HepG2 (cell line): ENCODE data around the gene OR8G5. TPM values are rescaled to one million over a fixed set of nuclear protein-coding genes. Genes with fewer than 3 reads are reported as not detected.

ENCODE experiments used
- ATAC-seq: fragments of 200-7000 bp; cut with Tn5 transposase; 3 replicates; pipeline ENCODE4 v1.9.1; 2020; ENCODE audit warnings: mild to moderate bottlenecking, moderate library complexity
- BruUV-seq: library from RNA; stranded (reverse); fragments of 400-500 nt; replicated peaks from 2 replicates; lab custom pipeline; 2021; lab: Mats Ljungman, UMichigan
- CTCF ChIA-PET: fragments of 300-600 bp; formaldehyde crosslinking; extraction: SDS; loops from one replicate; lab custom pipeline; 2021; ENCODE audit warnings: low total read pairs, inconsistent platforms, low intra/inter-chr PET ratio; lab: Yijun Ruan, JAX
- POLR2A ChIA-PET: fragments of 350-600 bp; sonication (Branson Sonifier 250); formaldehyde crosslinking; loops from one replicate; lab custom pipeline; 2020; ENCODE audit warnings: antibody characterized with exemption, inconsistent platforms; lab: Yijun Ruan, JAX
- DNase-seq: peaks from one replicate; pipeline ENCODE4 v3.0.0-alpha.2; 2015; ENCODE audit warnings: low spot score
- FAIRE-seq: peaks from 3 replicates; lab custom pipeline; 2011; peaks lifted over from hg19 to GRCh38; lab: Jason Lieb, UNC
- H2AFZ ChIP-seq: one replicate; pipeline ENCODE4 v1.6.1; 2011; ENCODE audit warnings: low read length, inconsistent platforms
- H3K27ac ChIP-seq: fragments of 300-600 bp; 3 replicates; pipeline ENCODE4 v1.8.0; 2011; ENCODE audit warnings: mixed run types, mild to moderate bottlenecking, mixed read lengths, low read length, inconsistent platforms; ENCODE audit not compliant: insufficient read depth; ENCODE audit errors: extremely low read length
- H3K27me3 ChIP-seq, 2 experiments: fragments of 200-600 bp in 1 of 2; 2 replicates in 1 of 2; 3 replicates in 1 of 2; pipeline versions ENCODE4 v1.6.0 to v1.8.0; 2011; ENCODE audit warnings: low read length in 2 of 2, mild to moderate bottlenecking in 2 of 2, moderate library complexity in 2 of 2, inconsistent platforms in 1 of 2; ENCODE audit not compliant: insufficient read depth in 2 of 2, control insufficient read depth in 1 of 2
- H3K36me3 ChIP-seq, 2 experiments: fragments of 200-600 bp in 1 of 2; replicated peaks in 1 of 2; 2 replicates in 1 of 2; 3 replicates in 1 of 2; pipeline versions ENCODE4 v1.5.1 to v1.8.0; 2011; ENCODE audit warnings: low read length in 2 of 2, inconsistent platforms in 1 of 2; ENCODE audit not compliant: insufficient read depth in 2 of 2, control insufficient read depth in 1 of 2
- H3K4me1 ChIP-seq: 2 replicates; pipeline ENCODE4 v1.5.1; 2012; ENCODE audit warnings: low read length, inconsistent platforms; ENCODE audit not compliant: insufficient read depth
- H3K4me2 ChIP-seq: 2 replicates; pipeline ENCODE4 v1.6.0; 2011; ENCODE audit warnings: low read depth, low read length, inconsistent platforms
- H3K4me3 ChIP-seq, 3 experiments: fragments of 200-600 bp in 1 of 3; sonication (generic), shearing (Covaris generic) in 1 of 3; replicated peaks in 1 of 3; 2 replicates each; pipeline ENCODE4 v1.5.1; 2011 to 2016; ENCODE audit warnings: low read length in 3 of 3, inconsistent platforms in 2 of 3, low read depth in 2 of 3, mild to moderate bottlenecking in 2 of 3, control low read depth in 1 of 3, mixed read lengths in 1 of 3; ENCODE audit not compliant: insufficient read depth in 1 of 3
- H3K79me2 ChIP-seq: one replicate; pipeline ENCODE4 v1.6.1; 2011; ENCODE audit warnings: low read length, inconsistent platforms; ENCODE audit not compliant: insufficient read depth
- H3K9ac ChIP-seq: 2 replicates; pipeline ENCODE4 v1.6.0; 2011; ENCODE audit warnings: mild to moderate bottlenecking, low read depth, low read length, inconsistent platforms; ENCODE audit not compliant: insufficient read depth
- H3K9me3 ChIP-seq: 2 replicates; pipeline ENCODE4 v1.5.1; 2012; ENCODE audit warnings: mild to moderate bottlenecking, low read length
- H4K20me1 ChIP-seq: 2 replicates; pipeline ENCODE4 v1.6.0; 2011; ENCODE audit warnings: inconsistent platforms, mild to moderate bottlenecking, low read length, moderate library complexity; ENCODE audit not compliant: insufficient read depth
- EP300 ChIP-seq, 3 experiments: sonication (generic) in 1 of 3; formaldehyde crosslinking in 1 of 3; IDR thresholded peaks; 2 replicates each; pipeline versions ENCODE4 v1.5.1 to v1.6.1; 2011 to 2020; ENCODE audit warnings: low read depth in 2 of 3, low read length in 2 of 3, borderline replicate concordance in 1 of 3, improper control_type of control experiment in 1 of 3, mild to moderate bottlenecking in 1 of 3, missing genetic modification reagents in 1 of 3, moderate library complexity in 1 of 3
- MEIS2 ChIP-seq: sonication (generic); formaldehyde crosslinking; IDR thresholded peaks from 2 replicates; pipeline ENCODE4 v1.9.0; 2021; ENCODE audit warnings: mild to moderate bottlenecking, missing genetic modification reagents
- ZFP36 ChIP-seq: fragments of 150-350 bp; IDR thresholded peaks from 2 replicates; pipeline ENCODE4 v1.6.1; 2018; ENCODE audit warnings: borderline replicate concordance, low read length, low read depth; ENCODE audit not compliant: partially characterized antibody
- ZFP36L2 ChIP-seq: sonication (generic); formaldehyde crosslinking; IDR thresholded peaks from 2 replicates; pipeline ENCODE4 v1.4.0; 2020; ENCODE audit warnings: missing genetic modification reagents
- ZNF138 ChIP-seq: sonication (generic); formaldehyde crosslinking; IDR thresholded peaks from 2 replicates; pipeline ENCODE4 v1.5.0; 2020; ENCODE audit warnings: mild to moderate bottlenecking, low read depth, missing genetic modification reagents
- ZNF678 ChIP-seq: sonication (generic); formaldehyde crosslinking; IDR thresholded peaks from 2 replicates; pipeline ENCODE4 v1.4.0; 2020; ENCODE audit warnings: mild to moderate bottlenecking, missing genetic modification reagents
- ZNF7 ChIP-seq: IDR thresholded peaks from 2 replicates; pipeline ENCODE4 v1.6.1; 2016; ENCODE audit warnings: missing biosample characterization, missing genetic modification reagents
- ZNF883 ChIP-seq: sonication (generic); formaldehyde crosslinking; IDR thresholded peaks from 2 replicates; pipeline ENCODE4 v1.5.1; 2020; ENCODE audit warnings: mild to moderate bottlenecking, missing genetic modification reagents; ENCODE audit errors: not compliant biosample characterization
- in situ Hi-C: cut with HindIII; loops from 2 replicates; pipeline ENCODE4 v1.10.0; 2017; ENCODE audit warnings: low pct_unique_long_range_greater_than_20kb; ENCODE audit not compliant: extremely low pct_ligation_motif_present
- intact Hi-C: fragments of 100-400 bp; cut with micrococcal nuclease; formaldehyde crosslinking; loops from one replicate; pipeline ENCODE4 v1.10.0; 2022; ENCODE audit not compliant: unreplicated experiment
- polyA plus RNA-seq, 8 experiments: library from polyadenylated mRNA; depleted of rRNA in 3 of 8; stranded (reverse) in 7 of 8; unstranded in 1 of 8; fragments of >200 nt; fragmentation: Illumina TruSeq in 4 of 8; extraction: Trizol in 4 of 8; gene quantifications; 2 replicates each; pipeline versions ENCODE4 v1.2.1 to v1.2.3, GENCODE V29; 2011 to 2016; ENCODE audit warnings: low read depth in 4 of 8, missing spikeins in 1 of 8, mixed read lengths in 1 of 8; ENCODE audit not compliant: insufficient read depth in 1 of 8
- total RNA-seq, 5 experiments: library from RNA; depleted of rRNA; stranded (reverse); fragments of >200 nt; fragmentation: Illumina TruSeq; extraction: Trizol; gene quantifications; 2 replicates each; pipeline ENCODE4 v1.2.3, GENCODE V29; 2016; ENCODE audit warnings: low read depth in 1 of 5
- TF ChIP-seq, protein P1 (sequence below): sonication (generic); formaldehyde crosslinking; IDR thresholded peaks from 2 replicates; pipeline ENCODE4 v1.4.0; 2020; ENCODE audit warnings: mild to moderate bottlenecking, missing genetic modification reagents, borderline replicate concordance
- TF ChIP-seq, protein P2 (sequence below): sonication (generic); formaldehyde crosslinking; IDR thresholded peaks from 2 replicates; pipeline ENCODE4 v1.5.0; 2020; ENCODE audit warnings: mild to moderate bottlenecking, missing genetic modification reagents, borderline replicate concordance
- TF ChIP-seq, protein P3 (sequence below): sonication (generic); formaldehyde crosslinking; IDR thresholded peaks from 2 replicates; pipeline ENCODE4 v1.5.0; 2020; ENCODE audit warnings: missing genetic modification reagents, mild to moderate bottlenecking, borderline replicate concordance
- TF ChIP-seq, protein P4 (sequence below): sonication (generic); formaldehyde crosslinking; IDR thresholded peaks from 2 replicates; pipeline ENCODE4 v1.5.0; 2020; ENCODE audit warnings: missing genetic modification reagents

OR8G5 gene
- total and polyA plus RNA-seq, 2 of the 13 experiments (the other 11 are each of a cell fraction or from before 2014, with no cell fraction given), result not detected

DNA sequence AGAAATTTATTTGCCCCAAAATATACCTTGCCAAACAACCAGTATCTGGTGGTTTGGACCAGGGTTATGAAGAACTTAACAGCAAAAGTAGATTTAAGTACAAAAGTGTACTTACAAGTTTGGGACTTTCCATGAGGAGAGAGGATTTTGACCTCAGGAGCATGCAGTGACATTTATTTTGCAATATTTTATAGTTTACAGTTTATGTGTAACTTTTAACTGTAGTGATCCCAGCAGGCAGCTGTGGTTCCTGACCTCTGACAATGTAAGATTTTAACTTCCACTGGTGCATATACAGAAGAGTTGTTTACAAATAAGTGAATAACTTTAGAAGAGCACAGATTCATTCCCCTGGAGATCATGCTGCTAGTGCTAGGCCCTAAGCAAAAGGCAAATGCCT is 50.9 kb downstream of the OR8G5 start:
- POLR2A ChIA-PET, result no interaction called here
- no peaks in the 10 kb centered on the region for H3K9me3 ChIP-seq
- H2AFZ ChIP-seq, result no peak overlapping the region
- CTCF ChIA-PET, result no interaction called here
- no peaks in the 10 kb centered on the region for H3K79me2 ChIP-seq
- FAIRE-seq, result no peak
- H3K4me2 ChIP-seq, result no peak overlapping the region
- no peaks in the 10 kb centered on the region for H3K4me1 ChIP-seq
- no peak overlapping the region for H3K27ac ChIP-seq
- no peaks in the 10 kb centered on the region for H4K20me1 ChIP-seq
- in situ Hi-C loops (no loop called here), intact Hi-C loops (no loop called here)
- DNase-seq, result no peak
- ATAC-seq, result no peak
- H3K9ac ChIP-seq, result no peak overlapping the region
- no peaks in the 10 kb centered on the region for H3K36me3 ChIP-seq
- H3K4me3 ChIP-seq, result no peak overlapping the region
- no peaks in the 10 kb centered on the region for H3K27me3 ChIP-seq
- no TSS peak for BruUV-seq
- TF ChIP-seq, protein P1, sequence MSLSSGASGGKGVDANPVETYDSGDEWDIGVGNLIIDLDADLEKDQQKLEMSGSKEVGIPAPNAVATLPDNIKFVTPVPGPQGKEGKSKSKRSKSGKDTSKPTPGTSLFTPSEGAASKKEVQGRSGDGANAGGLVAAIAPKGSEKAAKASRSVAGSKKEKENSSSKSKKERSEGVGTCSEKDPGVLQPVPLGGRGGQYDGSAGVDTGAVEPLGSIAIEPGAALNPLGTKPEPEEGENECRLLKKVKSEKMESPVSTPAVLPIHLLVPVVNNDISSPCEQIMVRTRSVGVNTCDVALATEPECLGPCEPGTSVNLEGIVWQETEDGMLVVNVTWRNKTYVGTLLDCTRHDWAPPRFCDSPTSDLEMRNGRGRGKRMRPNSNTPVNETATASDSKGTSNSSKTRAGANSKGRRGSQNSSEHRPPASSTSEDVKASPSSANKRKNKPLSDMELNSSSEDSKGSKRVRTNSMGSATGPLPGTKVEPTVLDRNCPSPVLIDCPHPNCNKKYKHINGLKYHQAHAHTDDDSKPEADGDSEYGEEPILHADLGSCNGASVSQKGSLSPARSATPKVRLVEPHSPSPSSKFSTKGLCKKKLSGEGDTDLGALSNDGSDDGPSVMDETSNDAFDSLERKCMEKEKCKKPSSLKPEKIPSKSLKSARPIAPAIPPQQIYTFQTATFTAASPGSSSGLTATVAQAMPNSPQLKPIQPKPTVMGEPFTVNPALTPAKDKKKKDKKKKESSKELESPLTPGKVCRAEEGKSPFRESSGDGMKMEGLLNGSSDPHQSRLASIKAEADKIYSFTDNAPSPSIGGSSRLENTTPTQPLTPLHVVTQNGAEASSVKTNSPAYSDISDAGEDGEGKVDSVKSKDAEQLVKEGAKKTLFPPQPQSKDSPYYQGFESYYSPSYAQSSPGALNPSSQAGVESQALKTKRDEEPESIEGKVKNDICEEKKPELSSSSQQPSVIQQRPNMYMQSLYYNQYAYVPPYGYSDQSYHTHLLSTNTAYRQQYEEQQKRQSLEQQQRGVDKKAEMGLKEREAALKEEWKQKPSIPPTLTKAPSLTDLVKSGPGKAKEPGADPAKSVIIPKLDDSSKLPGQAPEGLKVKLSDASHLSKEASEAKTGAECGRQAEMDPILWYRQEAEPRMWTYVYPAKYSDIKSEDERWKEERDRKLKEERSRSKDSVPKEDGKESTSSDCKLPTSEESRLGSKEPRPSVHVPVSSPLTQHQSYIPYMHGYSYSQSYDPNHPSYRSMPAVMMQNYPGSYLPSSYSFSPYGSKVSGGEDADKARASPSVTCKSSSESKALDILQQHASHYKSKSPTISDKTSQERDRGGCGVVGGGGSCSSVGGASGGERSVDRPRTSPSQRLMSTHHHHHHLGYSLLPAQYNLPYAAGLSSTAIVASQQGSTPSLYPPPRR (CRISPR knock-in tag), result no peak
- TF ChIP-seq ZFP36L2 (CRISPR knock-in tag) (no peak), ZNF883 (CRISPR knock-in tag) (no peak), ZNF678 (no peak), ZNF7 (CRISPR knock-in tag) (no peak), ZFP36 (no peak), EP300 (IDR thresholded peaks at IDR 0.05; ENCODE audit: low read depth in 2 of 2, low read length in 2 of 2) (no peak), EP300 (CRISPR knock-in tag; IDR thresholded peaks at IDR 0.05; ENCODE audit: borderline replicate concordance) (no peak), ZNF138 (CRISPR knock-in tag) (no peak), MEIS2 (CRISPR knock-in tag) (no peak)
- TF ChIP-seq, protein P2, sequence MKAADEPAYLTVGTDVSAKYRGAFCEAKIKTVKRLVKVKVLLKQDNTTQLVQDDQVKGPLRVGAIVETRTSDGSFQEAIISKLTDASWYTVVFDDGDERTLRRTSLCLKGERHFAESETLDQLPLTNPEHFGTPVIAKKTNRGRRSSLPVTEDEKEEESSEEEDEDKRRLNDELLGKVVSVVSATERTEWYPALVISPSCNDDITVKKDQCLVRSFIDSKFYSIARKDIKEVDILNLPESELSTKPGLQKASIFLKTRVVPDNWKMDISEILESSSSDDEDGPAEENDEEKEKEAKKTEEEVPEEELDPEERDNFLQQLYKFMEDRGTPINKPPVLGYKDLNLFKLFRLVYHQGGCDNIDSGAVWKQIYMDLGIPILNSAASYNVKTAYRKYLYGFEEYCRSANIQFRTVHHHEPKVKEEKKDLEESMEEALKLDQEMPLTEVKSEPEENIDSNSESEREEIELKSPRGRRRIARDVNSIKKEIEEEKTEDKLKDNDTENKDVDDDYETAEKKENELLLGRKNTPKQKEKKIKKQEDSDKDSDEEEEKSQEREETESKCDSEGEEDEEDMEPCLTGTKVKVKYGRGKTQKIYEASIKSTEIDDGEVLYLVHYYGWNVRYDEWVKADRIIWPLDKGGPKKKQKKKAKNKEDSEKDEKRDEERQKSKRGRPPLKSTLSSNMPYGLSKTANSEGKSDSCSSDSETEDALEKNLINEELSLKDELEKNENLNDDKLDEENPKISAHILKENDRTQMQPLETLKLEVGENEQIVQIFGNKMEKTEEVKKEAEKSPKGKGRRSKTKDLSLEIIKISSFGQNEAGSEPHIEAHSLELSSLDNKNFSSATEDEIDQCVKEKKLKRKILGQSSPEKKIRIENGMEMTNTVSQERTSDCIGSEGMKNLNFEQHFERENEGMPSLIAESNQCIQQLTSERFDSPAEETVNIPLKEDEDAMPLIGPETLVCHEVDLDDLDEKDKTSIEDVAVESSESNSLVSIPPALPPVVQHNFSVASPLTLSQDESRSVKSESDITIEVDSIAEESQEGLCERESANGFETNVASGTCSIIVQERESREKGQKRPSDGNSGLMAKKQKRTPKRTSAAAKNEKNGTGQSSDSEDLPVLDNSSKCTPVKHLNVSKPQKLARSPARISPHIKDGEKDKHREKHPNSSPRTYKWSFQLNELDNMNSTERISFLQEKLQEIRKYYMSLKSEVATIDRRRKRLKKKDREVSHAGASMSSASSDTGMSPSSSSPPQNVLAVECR, result no peak
- TF ChIP-seq, protein P3, sequence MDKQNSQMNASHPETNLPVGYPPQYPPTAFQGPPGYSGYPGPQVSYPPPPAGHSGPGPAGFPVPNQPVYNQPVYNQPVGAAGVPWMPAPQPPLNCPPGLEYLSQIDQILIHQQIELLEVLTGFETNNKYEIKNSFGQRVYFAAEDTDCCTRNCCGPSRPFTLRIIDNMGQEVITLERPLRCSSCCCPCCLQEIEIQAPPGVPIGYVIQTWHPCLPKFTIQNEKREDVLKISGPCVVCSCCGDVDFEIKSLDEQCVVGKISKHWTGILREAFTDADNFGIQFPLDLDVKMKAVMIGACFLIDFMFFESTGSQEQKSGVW, result no peak
- TF ChIP-seq, protein P4, sequence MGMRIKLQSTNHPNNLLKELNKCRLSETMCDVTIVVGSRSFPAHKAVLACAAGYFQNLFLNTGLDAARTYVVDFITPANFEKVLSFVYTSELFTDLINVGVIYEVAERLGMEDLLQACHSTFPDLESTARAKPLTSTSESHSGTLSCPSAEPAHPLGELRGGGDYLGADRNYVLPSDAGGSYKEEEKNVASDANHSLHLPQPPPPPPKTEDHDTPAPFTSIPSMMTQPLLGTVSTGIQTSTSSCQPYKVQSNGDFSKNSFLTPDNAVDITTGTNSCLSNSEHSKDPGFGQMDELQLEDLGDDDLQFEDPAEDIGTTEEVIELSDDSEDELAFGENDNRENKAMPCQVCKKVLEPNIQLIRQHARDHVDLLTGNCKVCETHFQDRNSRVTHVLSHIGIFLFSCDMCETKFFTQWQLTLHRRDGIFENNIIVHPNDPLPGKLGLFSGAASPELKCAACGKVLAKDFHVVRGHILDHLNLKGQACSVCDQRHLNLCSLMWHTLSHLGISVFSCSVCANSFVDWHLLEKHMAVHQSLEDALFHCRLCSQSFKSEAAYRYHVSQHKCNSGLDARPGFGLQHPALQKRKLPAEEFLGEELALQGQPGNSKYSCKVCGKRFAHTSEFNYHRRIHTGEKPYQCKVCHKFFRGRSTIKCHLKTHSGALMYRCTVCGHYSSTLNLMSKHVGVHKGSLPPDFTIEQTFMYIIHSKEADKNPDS (CRISPR knock-in tag), result no peak
